Heart right ventricle (tissue), 16 donors: Measurements from ENCODE around the gene SVIL. TPM values are rescaled to one million over a fixed set of nuclear protein-coding genes. Genes with fewer than 3 reads are reported as not detected.
"Not testable (repeated sequence)": the region's sequence is repeated elsewhere in the genome, so short reads cannot be mapped to it uniquely, and the experiment has no call there.

ENCODE experiments used
- ATAC-seq, 8 donors: fragments of 200-7000 bp; cut with Tn5 transposase; one replicate each; pipeline ENCODE4 v1.9.1; 2020; ENCODE audit warnings: mild to moderate bottlenecking in 8 of 8, moderate library complexity in 8 of 8, moderate number of reproducible peaks in 1 of 8
- DNase-seq, 2 donors: peaks; one replicate each; pipeline ENCODE4 v3.0.0-alpha.2; 2020
- H3K27ac ChIP-seq, 10 donors: fragments of 200-600 bp; sonication (generic) in 2 of 10; one replicate each; pipeline versions ENCODE4 v1.5.0 to v1.8.0; 2020 to 2022; ENCODE audit warnings: mild to moderate bottlenecking in 3 of 10
- H3K27me3 ChIP-seq, 7 donors: fragments of 200-600 bp; one replicate each; pipeline ENCODE4 v1.8.0; 2021 to 2022; ENCODE audit warnings: mild to moderate bottlenecking in 2 of 7
- H3K36me3 ChIP-seq, 9 donors: fragments of 200-600 bp; sonication (generic) in 1 of 9; one replicate each; pipeline versions ENCODE4 v1.5.0 to v1.8.0; 2020 to 2022; ENCODE audit warnings: mild to moderate bottlenecking in 2 of 9
- H3K4me1 ChIP-seq, 9 donors: fragments of 200-600 bp; sonication (generic) in 1 of 9; one replicate each; pipeline versions ENCODE4 v1.5.0 to v1.8.0; 2020 to 2022; ENCODE audit warnings: mild to moderate bottlenecking in 4 of 9
- H3K4me3 ChIP-seq, 10 donors: fragments of 200-600 bp; sonication (generic) in 2 of 10; one replicate each; pipeline versions ENCODE4 v1.5.0 to v1.8.0; 2020 to 2022; ENCODE audit warnings: mild to moderate bottlenecking in 7 of 10, moderate library complexity in 2 of 10
- H3K9me3 ChIP-seq, 11 donors: fragments of 200-600 bp in 10 of 11; sonication (generic) in 2 of 11; one replicate each; pipeline versions ENCODE4 v1.5.0 to v1.8.0; 2013 to 2022; ENCODE audit warnings: mild to moderate bottlenecking in 2 of 11, control low read depth in 1 of 11, moderate library complexity in 1 of 11
- CTCF ChIP-seq, 9 donors: fragments of 200-600 bp; sonication (generic) in 2 of 9; IDR thresholded peaks; one replicate each; pipeline versions ENCODE4 v1.5.0 to v1.8.0; 2021 to 2022; ENCODE audit warnings: antibody characterized with exemption in 9 of 9, mild to moderate bottlenecking in 5 of 9, moderate library complexity in 1 of 9
- WGBS, 2 donors: extraction: QIAGEN DNeasy Blood & Tissue Kit; methylation state at CpG; one replicate each; pipeline ENCODE4 v1.1.7; 2013; ENCODE audit warnings: inconsistent platforms in 1 of 2; 5-methylcytosine and 5-hydroxymethylcytosine counted together
- intact Hi-C, 10 donors: fragments of 100-400 bp; cut with DNase I; formaldehyde crosslinking; loops; one replicate each; pipeline versions ENCODE4 v1.11.1 to v1.14.2; 2022
- polyA plus RNA-seq, 2 donors: library from polyadenylated mRNA; stranded (reverse); fragments of 200-250 nt; gene quantifications; one replicate each; pipeline ENCODE4 v1.2.3, GENCODE V29; 2013
- total RNA-seq, 10 donors: library from RNA; stranded (reverse); fragmentation: NEBNext Ultra II Directional in 3 of 10; extraction: Animal tissue kit (Norgen Biotek cat#: 25700) in 3 of 10; gene quantifications; one replicate each; pipeline versions ENCODE4 v1.2.1 to v1.2.4, GENCODE V29; 2021 to 2023
- donor health status: Arrhythmogenic right ventricular cardiomyopathy.
- donor health status: ischemic (EF 13 %, LVEDD 7.1; RV severe dilation, severe dysfunction).
- donor health status: healthy with polysubstance abuse.
- donor health status: DM: no; HTN: yes; CAD: no.
- donor health status: DM: no; HTN: no; CAD: no.
- donor health status: ischemic (EF 25% LVEDD 6.9; RV normal size, moderate dysfunction).
- donor health status: ischemic (EF 25% LVEDD 5.7; RV mildly dilated, moderate dysfunction).
- donor health status: healthy.
- donor health status: DM: yes; HTN: yes; CAD: no.
- donor health status: Ischemic cardiomyopathy.
- donor health status: ischemic (EF 35%, LVEDD 5.7; RV mildly dilated, moderate dysfunction).
- donor health status: nonischemic (EF 11% LVEDD 7.7; RV severe dilation, severe dysfunction).
- donor health status: DM: yes; HTN: yes; CAD: no.
- donor health status: PGD.
- donor health status: ischemic (EF 29% LVEDD 5.4; RV normal size, mild dysfunction).
- donor health status: nonischemic (EF 23%, LVEDD 6.1; RV moderate dilation, normal function).

SVIL gene
- total and polyA plus RNA-seq, 12 donors, result 38.6 to 655 (median 450) TPM

DNA sequence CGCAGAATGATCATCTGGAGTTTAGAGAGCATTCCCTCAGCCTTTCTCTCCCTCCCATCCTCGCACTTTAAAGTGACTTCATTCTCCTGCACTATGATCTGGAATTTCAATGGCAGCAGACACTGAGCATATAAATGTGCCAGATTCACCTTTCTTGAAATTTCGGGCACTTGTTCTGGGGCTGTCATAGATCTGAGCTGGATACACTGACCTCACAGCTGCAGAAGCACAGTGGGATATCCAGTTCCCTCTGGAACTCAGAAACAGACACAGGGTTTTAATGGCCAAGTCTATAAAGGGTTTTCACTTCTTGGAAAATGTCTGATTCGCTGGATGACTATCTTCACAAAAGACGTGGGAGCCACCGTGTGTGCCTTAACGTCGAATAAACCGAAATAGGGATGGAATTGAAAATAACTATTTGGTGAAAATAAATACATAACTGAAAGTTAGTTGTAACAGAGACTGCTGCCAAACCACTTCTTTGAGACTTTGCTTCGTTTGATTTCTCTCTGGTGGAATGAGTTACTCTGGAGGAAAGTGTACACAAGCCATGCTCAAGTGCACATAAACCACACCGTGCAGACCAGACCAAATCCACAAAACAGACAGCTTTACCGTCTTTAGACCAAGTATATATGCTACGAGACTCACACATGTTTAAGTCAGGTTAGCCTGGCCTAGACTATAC is 126.1 kb downstream of the SVIL start:
- intact Hi-C loops, result no loop called here
- Histone ChIP-seq H3K9me3 (no peaks in the 10 kb centered on the region), H3K4me3 (no peak overlapping the region), H3K27ac (peak overlapping the region in 2 of 10 donors; percentile 9 to 22), H3K36me3 (peaks cover 0 to 74% (median 27%) of the 10 kb centered on the region in 9 donors), H3K27me3 (no peaks in the 10 kb centered on the region), H3K4me1 (peaks cover 0 to 40% (median 16%) of the 10 kb centered on the region in 9 donors)
- ATAC-seq (no peak), DNase-seq (no peak)
- WGBS, 2 donors, result 78 to 80% methylated on average over 13 of the region's 13 CpGs
- TF ChIP-seq CTCF (IDR thresholded peaks at IDR 0.05), result no peak

GRCh38 chr10:29507750-29508149 is 127.0 kb downstream of the SVIL start:
- DNase-seq, H3K9me3 ChIP-seq, H3K27me3 ChIP-seq, H3K4me3 ChIP-seq, ATAC-seq, intact Hi-C loops, H3K27ac ChIP-seq: not testable (repeated sequence)
- peaks cover 0 to 70% (median 27%) of the 10 kb centered on the region in 9 donors for H3K36me3 ChIP-seq
- WGBS, 2 donors, result 74 to 98% methylated on average over 2 of the region's 4 CpGs
- H3K4me1 ChIP-seq, result peaks cover 0 to 33% (median 7%) of the 10 kb centered on the region in 9 donors

GRCh38 chr10:29506324-29506921 is 128.3 kb downstream of the SVIL start:
- Histone ChIP-seq H3K27ac (peak overlapping the region in 1 of 10 donors; percentile 25), H3K36me3 (peaks cover 0 to 64% (median 22%) of the 10 kb centered on the region in 9 donors), H3K4me1 (peaks cover 0 to 20% (median 0%) of the 10 kb centered on the region in 9 donors)
- H3K9me3 ChIP-seq, H3K4me3 ChIP-seq, ATAC-seq, DNase-seq, intact Hi-C loops, H3K27me3 ChIP-seq: not testable (repeated sequence)
- 82 to 89% methylated on average over 8 of the region's 11 CpGs for WGBS, 2 donors

- H3K36me3 ChIP-seq, result peaks cover 0 to 70% (median 19%) of the 10 kb centered on the region in 9 donors
- H3K27ac ChIP-seq, result no peak overlapping the region
Measured at GRCh38 chr10:29502351-29502750, 132.4 kb downstream of the SVIL start.

GRCh38 chr10:29501692-29502091 is 133.1 kb downstream of the SVIL start:
- Histone ChIP-seq H3K27me3 (no peaks in the 10 kb centered on the region), H3K4me1 (no peaks in the 10 kb centered on the region), H3K9me3 (no peaks in the 10 kb centered on the region), H3K36me3 (peaks cover 0 to 70% (median 19%) of the 10 kb centered on the region in 9 donors), H3K4me3 (no peak overlapping the region), H3K27ac (no peak overlapping the region)
- no peak for TF ChIP-seq CTCF (IDR thresholded peaks at IDR 0.05)
- 87 to 90% methylated on average over 7 of the region's 7 CpGs for WGBS, 2 donors
- intact Hi-C loops, result no loop called here
- ATAC-seq (peak in 2 of 8 donors; percentile 26 to 58), DNase-seq (no peak)

More at GRCh38 chr10:29502351-29502750, 132.4 kb downstream of the SVIL start:
- intact Hi-C loops, result no loop called here
- Histone ChIP-seq H3K4me3 (no peak overlapping the region), H3K27me3 (no peaks in the 10 kb centered on the region), H3K9me3 (no peaks in the 10 kb centered on the region), H3K4me1 (no peaks in the 10 kb centered on the region)
- DNase-seq (no peak), ATAC-seq (no peak)
- 65 to 67% methylated on average over 1 of the region's 1 CpG for WGBS, 2 donors
- no peak for TF ChIP-seq CTCF (IDR thresholded peaks at IDR 0.05)
